ENCODE measurements around the gene TOMM40L. TPM values are rescaled to one million over a fixed set of nuclear protein-coding genes. Genes with fewer than 3 reads are reported as not detected.
A peak's percentile ranks its signal among the peaks of the same experiment; 100 is the strongest.
"Not testable (repeated sequence)": the region's sequence is repeated elsewhere in the genome, so short reads cannot be mapped to it uniquely, and the experiment has no call there.

TOMM40L gene
- total and polyA plus RNA-seq, 2 experiments from 2014 or later = 11.4 to 14.5 TPM

GRCh38 chr1:161244888-161245287, 19.0 kb downstream of the TOMM40L start:
- no peaks in the 10 kb centered on the region for H3K9me3 ChIP-seq (ENCODE audit: low read depth)
- TF ChIP-seq CTCF (IDR thresholded peaks at IDR 0.05; ENCODE audit: poor library complexity) (no peak), EZH2phosphoT487 (IDR thresholded peaks at IDR 0.05; ENCODE audit: low read depth, severe bottlenecking, unreplicated experiment) (no peak), EZH2 (IDR thresholded peaks at IDR 0.05; ENCODE audit: borderline replicate concordance) (no peak)
- H2AFZ ChIP-seq = no peak overlapping the region
- no peaks in the 10 kb centered on the region for H3K79me2 ChIP-seq
- DNase-seq (ENCODE audit: low spot score) = no peak
- no peaks in the 10 kb centered on the region for H3K36me3 ChIP-seq (replicated peaks; ENCODE audit: insufficient read depth, low read depth)
- H3K27me3 ChIP-seq = no peaks in the 10 kb centered on the region
- H3K4me2 ChIP-seq = no peak overlapping the region
- 86% methylated on average over 4 of the region's 4 CpGs for WGBS (ENCODE audit: low lambda C conversion rate, missing lambda C conversion rate)
- H3K27ac ChIP-seq = peak overlapping the region; percentile 48
- no peaks in the 10 kb centered on the region for H4K20me1 ChIP-seq (ENCODE audit: insufficient read depth, poor library complexity, severe bottlenecking)
- no peak overlapping the region for H3K4me3 ChIP-seq
- no peaks in the 10 kb centered on the region for H3K4me1 ChIP-seq (ENCODE audit: insufficient read depth)
- H3K9me2 ChIP-seq (replicated peaks; ENCODE audit: insufficient read depth) = no peaks in the 10 kb centered on the region

- WGBS (ENCODE audit: low lambda C conversion rate, missing lambda C conversion rate) = 97% methylated on average over 5 of the region's 5 CpGs
- not testable (repeated sequence) for H3K79me2 ChIP-seq; H3K27me3 ChIP-seq; H3K4me3 ChIP-seq; H4K20me1 ChIP-seq (ENCODE audit: insufficient read depth, poor library complexity, severe bottlenecking); H3K9me3 ChIP-seq (ENCODE audit: low read depth); H3K36me3 ChIP-seq (replicated peaks; ENCODE audit: insufficient read depth, low read depth); DNase-seq (ENCODE audit: low spot score); H3K9me2 ChIP-seq (replicated peaks; ENCODE audit: insufficient read depth); H3K4me1 ChIP-seq (ENCODE audit: insufficient read depth); H3K27ac ChIP-seq; H3K4me2 ChIP-seq; H2AFZ ChIP-seq
These were observed 24.2 kb downstream of the TOMM40L start for GRCh38 chr1:161250100-161250499.

GRCh38 chr1:161250829-161251228, 25.0 kb downstream of the TOMM40L start:
- no peak for DNase-seq (ENCODE audit: low spot score)
- no peak overlapping the region for H2AFZ ChIP-seq
- no peaks in the 10 kb centered on the region for H3K9me3 ChIP-seq (ENCODE audit: low read depth)
- whole genome bisulfite sequencing (ENCODE audit: low lambda C conversion rate, missing lambda C conversion rate) = 71% methylated on average over 7 of the region's 7 CpGs
- TF ChIP-seq EZH2phosphoT487 (IDR thresholded peaks at IDR 0.05; ENCODE audit: low read depth, severe bottlenecking, unreplicated experiment) = no peak
- no peak for TF ChIP-seq CTCF (IDR thresholded peaks at IDR 0.05; ENCODE audit: poor library complexity)
- TF ChIP-seq EZH2 (IDR thresholded peaks at IDR 0.05; ENCODE audit: borderline replicate concordance) = no peak
- no peak overlapping the region for H3K27ac ChIP-seq
- no peaks in the 10 kb centered on the region for H3K4me1 ChIP-seq (ENCODE audit: insufficient read depth)
- no peaks in the 10 kb centered on the region for H4K20me1 ChIP-seq (ENCODE audit: insufficient read depth, poor library complexity, severe bottlenecking)
- H3K79me2 ChIP-seq = no peaks in the 10 kb centered on the region
- no peak overlapping the region for H3K4me3 ChIP-seq
- no peaks in the 10 kb centered on the region for H3K36me3 ChIP-seq (replicated peaks; ENCODE audit: insufficient read depth, low read depth)
- H3K27me3 ChIP-seq = no peaks in the 10 kb centered on the region
- no peaks in the 10 kb centered on the region for H3K9me2 ChIP-seq (replicated peaks; ENCODE audit: insufficient read depth)
- no peak overlapping the region for H3K4me2 ChIP-seq

- no peak overlapping the region for H3K27ac ChIP-seq
- no peak overlapping the region for H3K4me2 ChIP-seq
- DNase-seq (ENCODE audit: low spot score) = no peak
- no peaks in the 10 kb centered on the region for H3K79me2 ChIP-seq
- H3K36me3 ChIP-seq (replicated peaks; ENCODE audit: insufficient read depth, low read depth) = no peaks in the 10 kb centered on the region
- no peaks in the 10 kb centered on the region for H3K9me3 ChIP-seq (ENCODE audit: low read depth)
- TF ChIP-seq EZH2 (IDR thresholded peaks at IDR 0.05; ENCODE audit: borderline replicate concordance) (no peak), CTCF (IDR thresholded peaks at IDR 0.05; ENCODE audit: poor library complexity) (no peak), EZH2phosphoT487 (IDR thresholded peaks at IDR 0.05; ENCODE audit: low read depth, severe bottlenecking, unreplicated experiment) (no peak)
- H3K4me1 ChIP-seq (ENCODE audit: insufficient read depth) = no peaks in the 10 kb centered on the region
- no peaks in the 10 kb centered on the region for H3K9me2 ChIP-seq (replicated peaks; ENCODE audit: insufficient read depth)
- no peaks in the 10 kb centered on the region for H4K20me1 ChIP-seq (ENCODE audit: insufficient read depth, poor library complexity, severe bottlenecking)
- no peak overlapping the region for H3K4me3 ChIP-seq
- H2AFZ ChIP-seq = no peak overlapping the region
- no peaks in the 10 kb centered on the region for H3K27me3 ChIP-seq
- WGBS (ENCODE audit: low lambda C conversion rate, missing lambda C conversion rate) = 95% methylated on average over 8 of the region's 8 CpGs
These were observed 25.7 kb downstream of the TOMM40L start for GRCh38 chr1:161251579-161251978.

GRCh38 chr1:161255302-161255701, 29.4 kb downstream of the TOMM40L start:
- H3K79me2 ChIP-seq; H3K4me3 ChIP-seq; DNase-seq (ENCODE audit: low spot score); H3K9me3 ChIP-seq (ENCODE audit: low read depth); H4K20me1 ChIP-seq (ENCODE audit: insufficient read depth, poor library complexity, severe bottlenecking); H2AFZ ChIP-seq; H3K9me2 ChIP-seq (replicated peaks; ENCODE audit: insufficient read depth); H3K36me3 ChIP-seq (replicated peaks; ENCODE audit: insufficient read depth, low read depth); H3K4me1 ChIP-seq (ENCODE audit: insufficient read depth); H3K27ac ChIP-seq; H3K4me2 ChIP-seq: not testable (repeated sequence)
- 86% methylated on average over 5 of the region's 5 CpGs for WGBS (ENCODE audit: low lambda C conversion rate, missing lambda C conversion rate)
- peaks cover 22% of the 10 kb centered on the region for H3K27me3 ChIP-seq

- not testable (repeated sequence) for H2AFZ ChIP-seq; H3K4me1 ChIP-seq (ENCODE audit: insufficient read depth); H3K4me2 ChIP-seq; DNase-seq (ENCODE audit: low spot score); H3K79me2 ChIP-seq; H3K9me3 ChIP-seq (ENCODE audit: low read depth); H4K20me1 ChIP-seq (ENCODE audit: insufficient read depth, poor library complexity, severe bottlenecking); H3K4me3 ChIP-seq; H3K9me2 ChIP-seq (replicated peaks; ENCODE audit: insufficient read depth); H3K27ac ChIP-seq; H3K36me3 ChIP-seq (replicated peaks; ENCODE audit: insufficient read depth, low read depth)
- WGBS (ENCODE audit: low lambda C conversion rate, missing lambda C conversion rate) = 30% methylated on average over 4 of the region's 4 CpGs
- peaks cover 26% of the 10 kb centered on the region for H3K27me3 ChIP-seq
These were observed 30.2 kb downstream of the TOMM40L start for GRCh38 chr1:161255955-161256520.

Data from hepatocyte (in vitro differentiated cells).